Loucy (cell line): ENCODE results near the gene RBM18.

Source experiments
- EZH2phosphoT487 ChIP-seq: fragments of 200-600 bp; IDR thresholded peaks from 2 replicates; pipeline ENCODE4 v1.6.1; 2018; ENCODE audit warnings: antibody characterized with exemption, mild to moderate bottlenecking, moderate library complexity, borderline replicate concordance
- TF ChIP-seq, protein P1 (sequence below): fragments of 200-600 bp; sonication (generic); conservative IDR thresholded peaks from 2 replicates; pipeline ENCODE4 v1.5.1; 2014; ENCODE audit warnings: mild to moderate bottlenecking, antibody characterized with exemption, low read length

DNA sequence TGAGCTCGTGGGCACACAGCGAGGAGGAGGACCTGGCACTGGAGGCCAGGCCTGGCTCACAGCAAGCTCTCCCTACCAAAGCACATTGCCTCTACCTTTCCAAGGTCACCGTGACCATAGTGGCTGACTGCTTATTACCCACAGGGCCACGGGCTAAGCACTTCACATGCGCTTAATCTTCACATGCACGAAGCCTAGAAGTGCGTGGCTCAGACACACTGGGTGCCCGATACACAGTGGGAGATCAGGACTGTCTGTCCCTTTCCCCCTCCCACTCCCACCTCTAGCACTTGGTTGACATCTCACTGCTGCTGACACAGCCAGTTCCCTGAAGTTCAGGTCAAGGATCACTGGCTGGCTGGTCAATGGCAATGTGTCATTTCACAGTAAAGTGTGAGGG is 59.5 kb downstream of the RBM18 start:
- TF ChIP-seq, protein P1, sequence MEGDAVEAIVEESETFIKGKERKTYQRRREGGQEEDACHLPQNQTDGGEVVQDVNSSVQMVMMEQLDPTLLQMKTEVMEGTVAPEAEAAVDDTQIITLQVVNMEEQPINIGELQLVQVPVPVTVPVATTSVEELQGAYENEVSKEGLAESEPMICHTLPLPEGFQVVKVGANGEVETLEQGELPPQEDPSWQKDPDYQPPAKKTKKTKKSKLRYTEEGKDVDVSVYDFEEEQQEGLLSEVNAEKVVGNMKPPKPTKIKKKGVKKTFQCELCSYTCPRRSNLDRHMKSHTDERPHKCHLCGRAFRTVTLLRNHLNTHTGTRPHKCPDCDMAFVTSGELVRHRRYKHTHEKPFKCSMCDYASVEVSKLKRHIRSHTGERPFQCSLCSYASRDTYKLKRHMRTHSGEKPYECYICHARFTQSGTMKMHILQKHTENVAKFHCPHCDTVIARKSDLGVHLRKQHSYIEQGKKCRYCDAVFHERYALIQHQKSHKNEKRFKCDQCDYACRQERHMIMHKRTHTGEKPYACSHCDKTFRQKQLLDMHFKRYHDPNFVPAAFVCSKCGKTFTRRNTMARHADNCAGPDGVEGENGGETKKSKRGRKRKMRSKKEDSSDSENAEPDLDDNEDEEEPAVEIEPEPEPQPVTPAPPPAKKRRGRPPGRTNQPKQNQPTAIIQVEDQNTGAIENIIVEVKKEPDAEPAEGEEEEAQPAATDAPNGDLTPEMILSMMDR, result no peak
- TF ChIP-seq EZH2phosphoT487, result no peak
